GM23248 (cell line): ENCODE data around the gene CTNNA3. TPM values are rescaled to one million over a fixed set of nuclear protein-coding genes. Genes with fewer than 3 reads are reported as not detected.
"Not testable (repeated sequence)": the region's sequence is repeated elsewhere in the genome, so short reads cannot be mapped to it uniquely, and the experiment has no call there.

Source experiments
- DNase-seq: peaks from one replicate; pipeline ENCODE4 v3.0.0-alpha.2; 2015
- H2AFZ ChIP-seq: fragments of 200-600 bp; sonication (generic); 2 replicates; pipeline ENCODE4 v1.6.1; 2016; ENCODE audit warnings: antibody characterized with exemption
- H3F3A ChIP-seq: fragments of 200-600 bp; sonication (generic); 2 replicates; pipeline ENCODE4 v1.6.1; 2016; ENCODE audit warnings: mild to moderate bottlenecking, antibody characterized with exemption, mixed run types; ENCODE audit not compliant: insufficient read depth
- H3K27ac ChIP-seq: fragments of 200-600 bp; sonication (generic); 2 replicates; pipeline ENCODE4 v1.5.1; 2016; ENCODE audit warnings: mild to moderate bottlenecking
- H3K27me3 ChIP-seq: fragments of 200-600 bp; sonication (generic); replicated peaks from 2 replicates; pipeline ENCODE4 v1.6.1; 2016; ENCODE audit warnings: mild to moderate bottlenecking; ENCODE audit not compliant: insufficient read depth
- H3K36me3 ChIP-seq: fragments of 200-600 bp; sonication (generic); 2 replicates; pipeline ENCODE4 v1.6.1; 2016; ENCODE audit warnings: low read depth, mild to moderate bottlenecking
- H3K4me1 ChIP-seq: fragments of 200-600 bp; sonication (generic); 2 replicates; pipeline ENCODE4 v1.6.1; 2016; ENCODE audit warnings: mild to moderate bottlenecking; ENCODE audit not compliant: insufficient read depth
- H3K4me2 ChIP-seq: fragments of 200-600 bp; sonication (generic); one replicate; pipeline ENCODE4 v1.6.1; 2016; ENCODE audit warnings: mild to moderate bottlenecking; ENCODE audit not compliant: unreplicated experiment
- H3K4me3 ChIP-seq: fragments of 200-600 bp; sonication (generic); 2 replicates; pipeline ENCODE4 v1.5.1; 2016; ENCODE audit warnings: mild to moderate bottlenecking
- H3K79me2 ChIP-seq: fragments of 200-600 bp; sonication (generic); 2 replicates; pipeline ENCODE4 v1.6.1; 2016; ENCODE audit warnings: mild to moderate bottlenecking; ENCODE audit not compliant: insufficient read depth
- H3K9ac ChIP-seq: fragments of 200-600 bp; sonication (generic); 2 replicates; pipeline ENCODE4 v1.6.1; 2016; ENCODE audit warnings: mild to moderate bottlenecking
- H3K9me2 ChIP-seq: fragments of 200-600 bp; sonication (generic); 2 replicates; pipeline ENCODE4 v1.6.1; 2016; ENCODE audit warnings: mixed run types, mild to moderate bottlenecking, moderate library complexity; ENCODE audit not compliant: insufficient read depth
- H3K9me3 ChIP-seq: fragments of 200-600 bp; sonication (generic); one replicate; pipeline ENCODE4 v1.6.1; 2017; ENCODE audit warnings: low read depth
- H4K20me1 ChIP-seq: fragments of 200-600 bp; sonication (generic); 2 replicates; pipeline ENCODE4 v1.6.0; 2016; ENCODE audit not compliant: insufficient read depth
- EZH2 ChIP-seq: fragments of 200-600 bp; sonication (generic); IDR thresholded peaks from 2 replicates; pipeline ENCODE4 v1.6.1; 2018; ENCODE audit warnings: antibody characterized with exemption, mild to moderate bottlenecking; ENCODE audit not compliant: insufficient read depth, poor library complexity, severe bottlenecking
- EZH2phosphoT487 ChIP-seq: fragments of 200-600 bp; sonication (generic); IDR thresholded peaks from 2 replicates; pipeline ENCODE4 v1.6.1; 2018; ENCODE audit warnings: antibody characterized with exemption, moderate library complexity, mild to moderate bottlenecking, low read depth; ENCODE audit not compliant: insufficient read depth
- WGBS, 2 experiments: methylation state at CpG; one replicate each; pipeline ENCODE4 v1.1.6; 2015 to 2017; ENCODE audit warnings: low lambda C conversion rate in 2 of 2, low coverage in 1 of 2; ENCODE audit errors: missing lambda C conversion rate in 2 of 2; 5-methylcytosine and 5-hydroxymethylcytosine counted together
- in situ Hi-C: fragments of 300-500 bp; cut with MboI; formaldehyde crosslinking; loops from 2 replicates; pipeline ENCODE4 v1.15.0; 2020
- polyA plus RNA-seq: library from polyadenylated mRNA; unstranded; fragments of >200 nt; fragmentation: Nextera tagmentation; extraction: Ambion mirVana; gene quantifications from 2 replicates; pipeline ENCODE4 v1.2.1, GENCODE V29; 2016
- total RNA-seq: library from RNA; depleted of rRNA; stranded (reverse); fragments of >200 nt; shearing (Covaris generic); gene quantifications from 2 replicates; pipeline ENCODE4 v1.2.3, GENCODE V29; 2014

CTNNA3 gene
- total and polyA plus RNA-seq, 2 experiments from 2014 or later: not detected

DNA sequence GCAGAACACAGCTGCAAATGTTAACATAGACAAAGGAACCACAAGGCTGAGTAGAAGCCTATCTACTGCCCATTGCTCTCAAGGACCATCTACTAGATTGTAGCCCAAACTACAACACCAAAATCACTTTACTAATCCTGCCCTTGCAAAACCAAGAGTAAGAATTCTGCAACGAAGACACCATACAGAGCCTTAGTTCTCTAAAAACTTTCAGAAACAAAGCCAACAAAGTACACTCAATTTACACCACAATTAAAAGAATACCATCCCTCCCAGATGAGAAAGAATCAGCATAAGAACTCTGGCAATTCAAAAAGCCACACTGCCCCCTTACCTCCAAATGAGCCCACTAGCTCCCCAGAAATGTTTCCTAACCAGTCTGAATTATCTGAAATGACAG lies 294.3 kb downstream of the CTNNA3 start:
- Histone ChIP-seq H3K36me3 (no peaks in the 10 kb centered on the region), H3K9ac (no peak overlapping the region), H3K9me3 (peaks cover 4% of the 10 kb centered on the region), H3K79me2 (no peaks in the 10 kb centered on the region), H2AFZ (no peak overlapping the region), H3K4me1 (no peaks in the 10 kb centered on the region), H3K4me3 (no peak overlapping the region), H3F3A (no peaks in the 10 kb centered on the region), H4K20me1 (no peaks in the 10 kb centered on the region), H3K27ac (no peak overlapping the region), H3K27me3 (no peaks in the 10 kb centered on the region), H3K4me2 (no peak overlapping the region), H3K9me2 (no peaks in the 10 kb centered on the region)
- in situ Hi-C loops: no loop called here
- WGBS, 2 experiments: 0% methylated on average over 1 of the region's 1 CpG
- DNase-seq: no peak
- no peak for TF ChIP-seq EZH2phosphoT487
- TF ChIP-seq EZH2: no peak

DNA sequence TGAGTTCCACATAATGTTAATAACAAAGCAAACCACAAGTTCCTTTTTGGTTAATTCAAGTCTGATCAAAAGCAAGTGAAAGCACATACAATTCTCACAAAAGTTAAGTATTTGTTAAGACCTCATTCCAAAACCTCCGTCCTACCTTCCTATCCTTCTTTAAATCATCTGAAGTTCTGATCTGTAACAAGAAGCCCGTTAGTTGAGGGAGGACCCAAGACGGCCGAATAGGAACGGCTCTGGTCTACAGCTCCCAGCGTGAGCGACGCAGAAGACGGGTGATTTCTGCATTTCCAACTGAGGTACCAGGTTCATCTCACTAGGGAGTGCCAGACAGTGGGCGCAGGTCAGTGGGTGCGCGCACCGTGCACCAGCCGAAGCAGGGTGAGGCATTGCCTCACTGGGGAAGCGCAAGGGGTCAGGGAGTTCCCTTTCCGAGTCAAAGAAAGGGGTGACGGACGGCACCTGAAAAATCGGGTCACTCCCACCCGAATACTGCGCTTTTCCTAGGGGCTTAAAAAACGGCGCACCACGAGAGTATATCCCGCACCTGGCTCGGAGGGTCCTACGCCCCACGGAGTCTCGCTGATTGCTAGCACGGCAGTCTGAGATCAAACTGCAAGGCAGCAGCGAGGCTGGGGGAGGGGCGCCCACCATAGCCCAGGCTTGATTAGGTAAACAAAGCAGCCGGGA lies 309.0 kb downstream of the CTNNA3 start:
- H3K9me2 ChIP-seq, H2AFZ ChIP-seq, in situ Hi-C loops, H3K27ac ChIP-seq, H4K20me1 ChIP-seq, H3K9ac ChIP-seq, H3K9me3 ChIP-seq, H3K4me2 ChIP-seq, H3K36me3 ChIP-seq, DNase-seq, H3K4me3 ChIP-seq, H3K4me1 ChIP-seq, H3F3A ChIP-seq, H3K27me3 ChIP-seq, H3K79me2 ChIP-seq: not testable (repeated sequence)
- 39 to 41% methylated on average over 32 to 33 of the region's 33 CpGs for WGBS, 2 experiments

DNA sequence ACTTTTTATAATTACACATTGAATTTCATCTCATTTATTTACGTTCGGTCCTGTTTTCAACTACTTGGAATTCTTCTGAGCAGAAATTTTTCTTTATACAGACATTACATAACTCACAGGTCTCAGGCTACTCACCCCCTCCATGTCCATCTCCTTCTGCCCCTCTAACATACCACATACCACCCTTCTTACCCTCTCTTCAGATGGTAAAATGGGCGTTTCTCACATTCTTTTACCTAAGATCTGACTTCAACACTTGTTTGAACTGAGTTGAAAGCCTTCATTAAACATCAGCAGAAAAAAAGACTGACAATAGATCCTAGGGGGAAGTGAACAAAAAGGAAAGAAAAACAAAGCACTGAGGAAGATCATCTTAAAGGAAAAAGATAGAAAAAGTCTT lies 309.7 kb downstream of the CTNNA3 start:
- Histone ChIP-seq H3K36me3 (no peaks in the 10 kb centered on the region), H3F3A (no peaks in the 10 kb centered on the region), H3K79me2 (no peaks in the 10 kb centered on the region), H3K9me2 (no peaks in the 10 kb centered on the region), H3K4me1 (no peaks in the 10 kb centered on the region), H3K9me3 (no peaks in the 10 kb centered on the region), H3K4me2 (no peak overlapping the region), H3K4me3 (no peak overlapping the region), H4K20me1 (no peaks in the 10 kb centered on the region), H3K27ac (no peak overlapping the region), H3K27me3 (no peaks in the 10 kb centered on the region), H2AFZ (no peak overlapping the region), H3K9ac (no peak overlapping the region)
- in situ Hi-C loops: no loop called here
- TF ChIP-seq EZH2phosphoT487 (no peak), EZH2 (no peak)
- DNase-seq: no peak
- 26 to 31% methylated on average over 3 of the region's 3 CpGs for WGBS, 2 experiments

DNA sequence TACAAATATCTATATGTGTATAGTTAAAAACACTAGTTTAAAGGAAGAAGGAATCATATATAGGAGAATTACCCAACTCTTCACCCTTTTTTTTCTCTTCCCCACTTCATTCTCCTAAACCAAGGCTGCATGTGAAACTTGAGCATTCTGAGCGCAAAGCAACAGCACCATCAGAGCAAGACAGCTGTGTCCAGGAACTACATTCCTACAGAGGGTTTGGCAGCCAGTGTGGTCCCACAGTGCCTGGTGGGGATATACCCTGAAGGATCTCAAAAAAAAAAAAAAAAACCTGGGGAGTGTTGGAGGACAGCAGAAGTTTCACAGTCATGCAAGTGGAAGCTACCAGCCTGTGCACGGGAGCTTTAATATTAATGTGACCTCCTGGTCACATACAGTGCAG lies 310.4 kb downstream of the CTNNA3 start:
- DNase-seq: no peak
- Histone ChIP-seq H3K9ac (no peak overlapping the region), H3K4me3 (no peak overlapping the region), H3K9me3 (no peaks in the 10 kb centered on the region), H3K27me3 (no peaks in the 10 kb centered on the region), H3K4me1 (no peaks in the 10 kb centered on the region), H3K4me2 (no peak overlapping the region), H3K79me2 (no peaks in the 10 kb centered on the region), H4K20me1 (no peaks in the 10 kb centered on the region), H2AFZ (no peak overlapping the region), H3K36me3 (no peaks in the 10 kb centered on the region), H3K9me2 (no peaks in the 10 kb centered on the region), H3K27ac (no peak overlapping the region), H3F3A (no peaks in the 10 kb centered on the region)
- 21 to 27% methylated on average over 2 of the region's 2 CpGs for WGBS, 2 experiments
- in situ Hi-C loops: no loop called here
- TF ChIP-seq EZH2 (no peak), EZH2phosphoT487 (no peak)

- Histone ChIP-seq H3K79me2 (no peaks in the 10 kb centered on the region), H3K9me2 (no peaks in the 10 kb centered on the region), H4K20me1 (no peaks in the 10 kb centered on the region), H3K36me3 (no peaks in the 10 kb centered on the region), H3K4me3 (no peak overlapping the region), H3K27ac (no peak overlapping the region), H3K4me2 (no peak overlapping the region), H3K9ac (no peak overlapping the region), H3F3A (no peaks in the 10 kb centered on the region), H3K4me1 (no peaks in the 10 kb centered on the region), H3K9me3 (no peaks in the 10 kb centered on the region), H3K27me3 (no peaks in the 10 kb centered on the region), H2AFZ (no peak overlapping the region)
- in situ Hi-C loops: no loop called here
- TF ChIP-seq EZH2 (no peak), EZH2phosphoT487 (no peak)
- no peak for DNase-seq
These were observed 310.9 kb downstream of the CTNNA3 start for GRCh38 chr10:67385089-67385488.
